IMR-90 (cell line): ENCODE results near the gene PSEN1. TPM values are rescaled to one million over a fixed set of nuclear protein-coding genes. Genes with fewer than 3 reads are reported as not detected.

Experiments used
- ATAC-seq: fragments of 200-7000 bp; cut with Tn5 transposase; 2 replicates; pipeline ENCODE4 v1.9.1; 2020; ENCODE audit warnings: low read depth, mild to moderate bottlenecking, moderate library complexity
- BruUV-seq: library from RNA; stranded (reverse); fragments of 400-500 nt; replicated peaks from 2 replicates; lab custom pipeline; 2021; lab: Mats Ljungman, UMichigan
- CTCF ChIA-PET: fragments of 300-600 bp; formaldehyde crosslinking; extraction: SDS; loops from one replicate; lab custom pipeline; 2021; ENCODE audit warnings: antibody characterized with exemption; lab: Yijun Ruan, JAX
- POLR2A ChIA-PET: fragments of 300-600 bp; sonication (Branson Sonifier 250); formaldehyde crosslinking; loops from one replicate; lab custom pipeline; 2022; ENCODE audit warnings: antibody characterized with exemption; ENCODE audit not compliant: unreplicated experiment; lab: Charles Lee
- DNase-seq: peaks from one replicate; pipeline ENCODE4 v3.0.0; 2013
- H2AFZ ChIP-seq: replicated peaks from 2 replicates; pipeline ENCODE3; 2013; ENCODE audit warnings: low read length, mild to moderate bottlenecking; ENCODE audit not compliant: poor library complexity
- H2AK5ac ChIP-seq: 2 replicates; pipeline ENCODE4 v1.6.1; 2013; ENCODE audit warnings: low read depth, low read length, inconsistent platforms
- H2AK9ac ChIP-seq: replicated peaks from 2 replicates; pipeline ENCODE3; 2013; ENCODE audit warnings: mild to moderate bottlenecking, low read depth, low read length, moderate library complexity; ENCODE audit not compliant: poor library complexity
- H2BK120ac ChIP-seq: 2 replicates; pipeline ENCODE4 v1.6.1; 2013; ENCODE audit warnings: low read depth, low read length, inconsistent platforms
- H2BK15ac ChIP-seq: 3 replicates; pipeline ENCODE4 v1.6.1; 2013; ENCODE audit warnings: low read depth, low read length, inconsistent platforms
- H2BK20ac ChIP-seq: 2 replicates; pipeline ENCODE4 v1.6.1; 2013; ENCODE audit warnings: low read depth, mild to moderate bottlenecking, inconsistent platforms, low read length, moderate library complexity
- H2BK5ac ChIP-seq: 2 replicates; pipeline ENCODE4 v1.6.1; 2013; ENCODE audit warnings: mild to moderate bottlenecking, low read depth, low read length, inconsistent platforms; ENCODE audit not compliant: poor library complexity, severe bottlenecking
- H3K14ac ChIP-seq: replicated peaks from 2 replicates; pipeline ENCODE4 v1.6.1; 2013; ENCODE audit warnings: low read depth, low read length, inconsistent platforms
- H3K18ac ChIP-seq: 2 replicates; pipeline ENCODE4 v1.6.1; 2013; ENCODE audit warnings: low read depth, low read length, control low read depth
- H3K23ac ChIP-seq: 2 replicates; pipeline ENCODE4 v1.6.1; 2013; ENCODE audit warnings: low read depth, low read length, inconsistent platforms
- H3K27ac ChIP-seq: 2 replicates; pipeline ENCODE4 v1.5.1; 2013; ENCODE audit warnings: mild to moderate bottlenecking, control low read depth, low read length; ENCODE audit not compliant: insufficient read depth
- H3K27me3 ChIP-seq: 2 replicates; pipeline ENCODE4 v1.6.1; 2013; ENCODE audit warnings: low read length; ENCODE audit not compliant: control insufficient read depth, insufficient read depth
- H3K36me3 ChIP-seq: 2 replicates; pipeline ENCODE4 v1.6.1; 2013; ENCODE audit warnings: low read length, mixed read lengths; ENCODE audit not compliant: control insufficient read depth, insufficient read depth
- H3K4ac ChIP-seq: 2 replicates; pipeline ENCODE4 v1.6.1; 2013; ENCODE audit warnings: low read depth, low read length, inconsistent platforms
- H3K4me1 ChIP-seq: 2 replicates; pipeline ENCODE4 v1.6.1; 2013; ENCODE audit warnings: low read length, mixed read lengths; ENCODE audit not compliant: control insufficient read depth, insufficient read depth
- H3K4me2 ChIP-seq: 2 replicates; pipeline ENCODE4 v1.6.1; 2013; ENCODE audit warnings: low read depth, mild to moderate bottlenecking, control low read depth, low read length, moderate library complexity
- H3K4me3 ChIP-seq: 2 replicates; pipeline ENCODE4 v1.5.1; 2013; ENCODE audit warnings: low read depth, mild to moderate bottlenecking, control low read depth, low read length, moderate library complexity; ENCODE audit not compliant: insufficient read depth
- H3K56ac ChIP-seq: 2 replicates; pipeline ENCODE4 v1.6.1; 2013; ENCODE audit warnings: low read length, inconsistent platforms; ENCODE audit not compliant: insufficient read depth; ENCODE audit errors: extremely low read depth
- H3K79me1 ChIP-seq, 2 experiments: 2 replicates each; pipeline ENCODE4 v1.6.1; 2013; ENCODE audit warnings: low read length in 2 of 2, inconsistent platforms in 1 of 2, low read depth in 1 of 2
- H3K9ac ChIP-seq: 2 replicates; pipeline ENCODE4 v1.6.1; 2013; ENCODE audit warnings: low read depth, low read length, control low read depth
- H3K9me1 ChIP-seq: 2 replicates; pipeline ENCODE4 v1.6.1; 2013; ENCODE audit warnings: low read length, inconsistent platforms; ENCODE audit not compliant: insufficient read depth
- H3K9me3 ChIP-seq: 2 replicates; pipeline ENCODE4 v1.6.1; 2013; ENCODE audit warnings: low read length; ENCODE audit not compliant: control insufficient read depth, insufficient read depth
- H4K20me1 ChIP-seq: 2 replicates; pipeline ENCODE4 v1.6.1; 2013; ENCODE audit warnings: low read length, inconsistent platforms; ENCODE audit not compliant: insufficient read depth
- H4K5ac ChIP-seq: 2 replicates; pipeline ENCODE4 v1.6.1; 2013; ENCODE audit warnings: mild to moderate bottlenecking, low read depth, low read length, control low read depth
- H4K8ac ChIP-seq, 2 experiments: 2 replicates each; pipeline ENCODE4 v1.6.1; 2013; ENCODE audit warnings: low read depth in 2 of 2, low read length in 2 of 2, control low read depth in 1 of 2, inconsistent platforms in 1 of 2
- H4K91ac ChIP-seq: 2 replicates; pipeline ENCODE4 v1.6.1; 2013; ENCODE audit warnings: low read depth, low read length, inconsistent platforms; ENCODE audit not compliant: insufficient read depth
- BHLHE40 ChIP-seq: fragments of 150-350 bp; IDR thresholded peaks from 2 replicates; pipeline ENCODE4 v1.6.1; 2016; ENCODE audit warnings: mild to moderate bottlenecking, low read depth, low read length
- CTCF ChIP-seq: conservative IDR thresholded peaks from 2 replicates; pipeline ENCODE4 v1.5.1; 2012; ENCODE audit warnings: mild to moderate bottlenecking, low read depth, low read length, improper control_type of control experiment
- ELK1 ChIP-seq: fragments of 150-350 bp; IDR thresholded peaks from 2 replicates; pipeline ENCODE4 v1.6.1; 2016; ENCODE audit warnings: low read depth, mild to moderate bottlenecking, low read length, moderate library complexity, borderline replicate concordance
- FOS ChIP-seq: fragments of 150-350 bp; IDR thresholded peaks from 2 replicates; pipeline ENCODE4 v1.6.1; 2016; ENCODE audit warnings: low read depth, low read length
- MAFK ChIP-seq: IDR thresholded peaks from 2 replicates; pipeline ENCODE4 v1.6.1; 2012; ENCODE audit warnings: low read depth, low read length, improper control_type of control experiment
- MAZ ChIP-seq: IDR thresholded peaks from 2 replicates; pipeline ENCODE4 v1.6.1; 2012; ENCODE audit warnings: low read depth, mild to moderate bottlenecking, low read length, improper control_type of control experiment, moderate library complexity, borderline replicate concordance
- MXI1 ChIP-seq: IDR thresholded peaks from 2 replicates; pipeline ENCODE4 v1.6.1; 2012; ENCODE audit warnings: low read depth, mild to moderate bottlenecking, low read length, moderate library complexity, borderline replicate concordance
- POLR2A ChIP-seq: IDR thresholded peaks from 2 replicates; pipeline ENCODE4 v1.6.1; 2012; ENCODE audit warnings: mild to moderate bottlenecking, low read depth, low read length
- RAD21 ChIP-seq: IDR thresholded peaks from 2 replicates; pipeline ENCODE4 v1.6.1; 2012; ENCODE audit warnings: low read length, improper control_type of control experiment
- RCOR1 ChIP-seq: IDR thresholded peaks from 2 replicates; pipeline ENCODE4 v1.6.1; 2012; ENCODE audit warnings: mild to moderate bottlenecking, low read length, improper control_type of control experiment; ENCODE audit not compliant: insufficient replicate concordance
- RFX5 ChIP-seq: IDR thresholded peaks from 2 replicates; pipeline ENCODE4 v1.8.0; 2012; ENCODE audit warnings: low read depth, mild to moderate bottlenecking, low read length, moderate library complexity
- SMC3 ChIP-seq: fragments of 150-350 bp; IDR thresholded peaks from 2 replicates; pipeline ENCODE4 v1.6.1; 2016; ENCODE audit warnings: low read depth, mild to moderate bottlenecking, antibody characterized with exemption, low read length, moderate library complexity
- USF2 ChIP-seq: fragments of 150-350 bp; IDR thresholded peaks from 2 replicates; pipeline ENCODE4 v1.6.1; 2017; ENCODE audit warnings: mild to moderate bottlenecking, antibody characterized with exemption, low read length, low read depth
- WGBS, 2 experiments: methylation state at CpG; one replicate each; pipeline versions ENCODE4 v1.1.5 to v1.1.7; 2013; ENCODE audit warnings: missing lambda C conversion rate in 2 of 2; ENCODE audit not compliant: insufficient read length in 1 of 2; ENCODE audit errors: extremely low coverage in 2 of 2; 5-methylcytosine and 5-hydroxymethylcytosine counted together
- dilution Hi-C: fragments of 300-500 bp; cut with HindIII; formaldehyde crosslinking; loops from one replicate; pipeline ENCODE4 v1.14.3; 2018; ENCODE audit warnings: low sequenced_read_pairs; ENCODE audit not compliant: unreplicated experiment
- in situ Hi-C: fragments of 300-500 bp; cut with MboI; formaldehyde crosslinking; loops from 3 replicates; pipeline ENCODE4 v1.14.3; 2019; ENCODE audit warnings: low sequenced_read_pairs, inconsistent platforms, mixed read lengths
- intact Hi-C: fragments of 100-400 bp; cut with micrococcal nuclease; formaldehyde crosslinking; loops from 2 replicates; pipeline ENCODE4 v1.10.0; 2022
- polyA plus RNA-seq, 3 experiments: library from polyadenylated mRNA; depleted of rRNA; stranded (reverse); fragments of >200 nt; gene quantifications; 2 replicates each; pipeline ENCODE4 v1.2.3, GENCODE V29; 2012; ENCODE audit warnings: low replicate concordance in 1 of 3
- total RNA-seq: library from RNA; depleted of rRNA; stranded (reverse); fragments of >200 nt; gene quantifications from 2 replicates; pipeline ENCODE4 v1.2.3, GENCODE V29; 2012

Gene PSEN1
- total and polyA plus RNA-seq, 2 of the 4 experiments (the other 2 are of a cell fraction) = 14.8 to 62.7 TPM

- no peak for TF ChIP-seq FOS
- no peak for TF ChIP-seq MXI1
- no peak for TF ChIP-seq ELK1
- TF ChIP-seq MAFK = no peak
- TF ChIP-seq RFX5 = no peak
- no peak for TF ChIP-seq CTCF
- no peak for TF ChIP-seq SMC3
- no peak for TF ChIP-seq POLR2A
- TF ChIP-seq USF2 = no peak
- TF ChIP-seq BHLHE40 = no peak
- TF ChIP-seq RCOR1 = no peak
- no peak for TF ChIP-seq MAZ
- TF ChIP-seq RAD21 = no peak
These were observed 34.4 kb downstream of the PSEN1 start for GRCh38 chr14:73170686-73171085.

More at GRCh38 chr14:73170686-73171085, 34.4 kb downstream of the PSEN1 start:
- no peak overlapping the region for H3K4ac ChIP-seq
- H2AK9ac ChIP-seq = no peak overlapping the region
- H3K56ac ChIP-seq = no peak overlapping the region
- H3K4me3 ChIP-seq = no peak overlapping the region
- H3K14ac ChIP-seq = no peak overlapping the region
- H3K79me1 ChIP-seq = peaks cover 3 to 11% of the 10 kb centered on the region in 2 experiments; a peak in 2 of 4 replicates
- H4K91ac ChIP-seq = no peak overlapping the region
- BruUV-seq = no TSS peak
- in situ Hi-C loops (loop anchor here (5.0 kb wide), 1 partner anchor 297 kb away; no protein-coding TSS in a partner anchor), intact Hi-C loops (loop anchor here (5.0 to 10.0 kb wide), 2 partner anchors 112 to 464 kb away; no protein-coding TSS in a partner anchor), dilution Hi-C loops (no loop called here)
- 91% methylated on average over 6 of the region's 11 CpGs; no CpG with 5 or more reads in 1 of the 2 experiments for WGBS, 2 experiments
- no peak overlapping the region for H4K5ac ChIP-seq
- H2BK5ac ChIP-seq = no peak overlapping the region
- no peaks in the 10 kb centered on the region for H4K20me1 ChIP-seq
- no peak overlapping the region for H2BK120ac ChIP-seq
- no peak overlapping the region for H3K4me2 ChIP-seq
- no peaks in the 10 kb centered on the region for H3K4me1 ChIP-seq
- no peak overlapping the region for H3K18ac ChIP-seq
- H3K27me3 ChIP-seq = no peaks in the 10 kb centered on the region
- CTCF ChIA-PET = no interaction called here
- 0 out of 2 replicates have a peak, but pooled peaks cover 5% of the 10 kb centered on the region for H3K9me1 ChIP-seq
- no peak overlapping the region for H2BK20ac ChIP-seq
- no peak overlapping the region for H3K9ac ChIP-seq
- H2BK15ac ChIP-seq = no peak overlapping the region
- no peak overlapping the region for H3K23ac ChIP-seq
- H4K8ac ChIP-seq = no peak overlapping the region
- H3K36me3 ChIP-seq = peaks cover 34% of the 10 kb centered on the region
- no peak overlapping the region for H2AFZ ChIP-seq
- POLR2A ChIA-PET = no interaction called here
- no peak overlapping the region for H2AK5ac ChIP-seq
- H3K27ac ChIP-seq = no peak overlapping the region
- ATAC-seq = no peak
- H3K9me3 ChIP-seq = no peaks in the 10 kb centered on the region
- DNase-seq = no peak
